Stimulated activated naive CD8-positive, alpha-beta T cell treated with anti-CD3 and anti-CD28 coated beads, Interleukin-15, amount 100 ng/mL, for 72 hours (primary cell): ENCODE data around the gene CEMIP2.
A peak's percentile ranks its signal among the peaks of the same experiment; 100 is the strongest.

Experiments
- ATAC-seq: fragments of 150-1000 bp; cut with Tn5 transposase; 2 replicates; pipeline ENCODE4 v1.10.0; 2021; ENCODE audit warnings: mild to moderate bottlenecking, moderate library complexity
- DNase-seq, 2 donors: peaks; one replicate each; pipeline ENCODE4 v3.0.0; 2021 to 2022
- H3K27ac Mint-ChIP-seq, 2 donors: one replicate each; pipeline ENCODE4 v1.8.0; 2022; ENCODE audit warnings: mild to moderate bottlenecking in 2 of 2, mixed read lengths in 2 of 2, moderate library complexity in 2 of 2
- H3K27me3 Mint-ChIP-seq: one replicate; pipeline ENCODE4 v1.8.0; 2022; ENCODE audit warnings: mixed read lengths
- H3K4me1 Mint-ChIP-seq: one replicate; pipeline ENCODE4 v1.8.0; 2022; ENCODE audit warnings: mild to moderate bottlenecking, mixed read lengths
- H3K4me3 Mint-ChIP-seq, 2 donors: one replicate each; pipeline ENCODE4 v1.8.0; 2022; ENCODE audit warnings: mild to moderate bottlenecking in 2 of 2, mixed read lengths in 2 of 2, moderate library complexity in 1 of 2
- H3K9me3 Mint-ChIP-seq, 2 donors: one replicate each; pipeline ENCODE4 v1.8.0; 2022; ENCODE audit warnings: mixed read lengths in 2 of 2

Gene CEMIP2

DNA sequence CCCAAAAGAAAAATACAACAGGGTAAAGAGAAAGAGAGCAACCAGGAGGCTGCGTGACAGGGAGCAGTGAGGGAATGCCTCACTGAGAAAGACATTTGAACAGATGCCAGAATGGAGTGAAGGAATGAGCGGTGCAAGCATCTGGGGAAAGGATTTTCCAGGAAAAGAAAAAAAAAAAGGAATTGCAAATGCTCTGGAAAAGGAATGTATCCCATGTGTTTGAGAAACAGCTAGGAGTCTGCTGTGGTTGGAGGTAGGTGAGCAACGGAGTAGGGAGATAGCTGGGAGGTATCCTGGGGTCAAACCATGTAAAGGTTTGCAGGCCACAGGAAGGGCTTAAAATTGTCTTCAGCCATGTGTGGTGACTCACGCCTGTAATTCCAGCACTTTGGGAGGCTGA, 23.6 kb upstream of the CEMIP2 start:
- ATAC-seq (no peak), DNase-seq (no peak)
- no peaks in the 10 kb centered on the region for H3K27me3 Mint-ChIP-seq
- H3K4me3 Mint-ChIP-seq, result no peak overlapping the region
- peaks cover 54% of the 10 kb centered on the region for H3K4me1 Mint-ChIP-seq
- peak overlapping the region in 1 of 2 donors; percentile 27 for H3K27ac Mint-ChIP-seq
- peaks cover 0 to 5% of the 10 kb centered on the region in 2 donors for H3K9me3 Mint-ChIP-seq

DNA sequence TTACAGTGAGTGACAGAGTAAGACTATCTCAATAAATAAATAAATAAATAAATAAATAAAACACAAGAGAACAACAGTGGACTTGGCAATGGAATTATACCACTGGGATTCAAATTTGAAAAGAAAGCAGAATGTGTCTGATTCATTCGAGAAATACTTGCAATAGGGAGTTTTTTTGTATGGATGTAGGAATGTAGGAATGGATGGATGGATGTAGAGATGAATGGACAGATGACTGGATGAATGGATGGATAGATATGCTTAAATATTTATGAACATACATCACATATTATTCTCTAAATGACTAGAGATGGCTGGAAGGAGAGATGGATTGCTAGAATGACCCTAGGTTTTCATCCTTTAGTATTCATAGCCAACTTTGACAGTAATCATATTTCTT, 22.0 kb upstream of the CEMIP2 start:
- Mint-ChIP-seq H3K4me3 (no peak overlapping the region), H3K9me3 (peaks cover 0 to 5% of the 10 kb centered on the region in 2 donors), H3K4me1 (peaks cover 44% of the 10 kb centered on the region), H3K27me3 (no peaks in the 10 kb centered on the region), H3K27ac (no peak overlapping the region)
- DNase-seq (no peak), ATAC-seq (no peak)

DNA sequence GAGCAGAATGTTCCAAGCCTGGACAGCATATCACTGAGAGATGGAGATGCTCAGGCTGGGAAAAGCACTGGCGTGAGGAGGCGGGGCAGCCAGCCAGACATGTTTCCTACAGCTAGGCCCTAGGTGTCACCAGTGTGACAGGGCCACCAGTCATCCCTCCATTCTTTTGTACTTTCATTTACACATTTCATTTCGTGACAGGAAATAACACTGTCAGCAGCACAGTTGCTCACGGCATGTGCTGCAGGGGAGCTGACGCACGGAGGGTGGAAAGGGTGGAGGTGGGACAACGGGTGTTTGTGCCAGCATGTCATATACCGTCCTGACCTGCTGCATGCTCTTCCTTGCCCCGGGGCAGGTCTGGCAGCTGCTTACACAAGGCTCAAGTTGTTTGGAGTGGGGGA, 14.8 kb upstream of the CEMIP2 start:
- Mint-ChIP-seq H3K27me3 (no peaks in the 10 kb centered on the region), H3K4me1 (peaks cover 68% of the 10 kb centered on the region), H3K27ac (peak overlapping the region; percentile 95 to 97), H3K9me3 (peaks cover 5 to 7% of the 10 kb centered on the region in 2 donors), H3K4me3 (peak overlapping the region; percentile 78 to 79)
- ATAC-seq (peak; percentile 95), DNase-seq (peak; percentile 76 to 88)

DNA sequence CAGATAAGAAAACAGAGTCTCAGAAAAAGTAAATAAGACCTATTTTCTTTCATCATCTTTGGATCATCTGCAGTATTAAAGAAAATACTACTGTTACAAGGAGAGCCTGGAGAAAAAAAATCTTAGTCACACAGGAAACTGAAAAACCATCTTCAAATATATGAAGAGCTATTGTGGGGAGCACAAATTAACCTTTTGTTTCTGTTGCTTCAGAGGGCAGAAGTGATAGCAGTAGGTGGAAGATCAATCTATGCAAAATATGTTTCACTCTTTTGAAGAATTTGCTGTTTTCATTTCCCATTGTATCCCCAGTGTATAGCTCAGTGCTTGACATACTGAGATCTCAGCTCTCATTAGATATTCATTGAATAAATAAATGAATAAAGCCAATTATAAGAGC, 13.1 kb upstream of the CEMIP2 start:
- Mint-ChIP-seq H3K9me3 (peaks cover 5 to 7% of the 10 kb centered on the region in 2 donors), H3K27ac (peak overlapping the region in 1 of 2 donors; percentile 52), H3K4me1 (peaks cover 64% of the 10 kb centered on the region), H3K27me3 (no peaks in the 10 kb centered on the region), H3K4me3 (peak overlapping the region; percentile 50 to 78)
- ATAC-seq (peak; percentile 40), DNase-seq (no peak)

DNA sequence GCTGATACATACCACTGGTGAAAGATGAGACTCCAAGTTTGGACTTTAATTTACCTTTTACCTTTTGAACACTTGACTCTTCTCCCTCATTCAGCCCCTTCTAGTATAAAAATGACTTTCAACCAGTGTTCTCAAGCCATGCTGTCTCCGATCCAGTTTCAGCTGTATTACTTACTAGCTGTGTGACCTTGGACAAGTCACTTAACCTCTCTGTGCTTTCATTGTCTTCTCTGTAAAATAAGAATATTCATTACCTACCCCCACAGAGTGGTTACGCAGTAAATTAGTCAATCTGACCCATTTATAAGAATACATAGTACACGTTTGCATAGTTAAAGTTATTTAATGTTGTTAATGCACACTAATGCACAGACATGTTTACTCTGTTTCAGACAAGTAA, 12.6 kb upstream of the CEMIP2 start:
- H3K9me3 Mint-ChIP-seq, result peaks cover 5 to 7% of the 10 kb centered on the region in 2 donors
- ATAC-seq (no peak), DNase-seq (no peak)
- peaks cover 66% of the 10 kb centered on the region for H3K4me1 Mint-ChIP-seq
- H3K27me3 Mint-ChIP-seq, result no peaks in the 10 kb centered on the region
- H3K4me3 Mint-ChIP-seq, result peak overlapping the region; percentile 50 to 78
- peak overlapping the region in 1 of 2 donors; percentile 52 for H3K27ac Mint-ChIP-seq

DNA sequence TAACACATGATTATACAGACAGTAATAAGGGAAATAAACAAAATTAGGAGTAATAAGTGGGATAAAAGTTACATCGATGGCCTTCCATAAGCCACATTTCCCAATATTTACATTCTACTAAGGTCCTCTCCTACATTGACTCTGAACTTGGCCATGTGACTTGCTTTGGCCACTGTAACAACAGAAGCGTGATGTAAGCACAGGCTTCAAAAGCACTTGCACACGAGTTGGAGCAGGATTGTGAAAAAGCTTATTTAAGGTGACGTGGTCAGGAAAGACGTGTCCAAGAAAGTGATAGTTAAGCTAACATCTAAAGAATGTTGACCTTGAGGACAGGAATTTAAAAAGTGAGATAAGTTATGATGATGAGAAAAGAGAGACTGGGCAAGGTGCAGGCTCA, 9.8 kb upstream of the CEMIP2 start:
- H3K27me3 Mint-ChIP-seq, result no peaks in the 10 kb centered on the region
- DNase-seq, result no peak
- no peak overlapping the region for H3K27ac Mint-ChIP-seq
- no peaks in the 10 kb centered on the region for H3K9me3 Mint-ChIP-seq
- no peak for ATAC-seq
- peaks cover 79% of the 10 kb centered on the region for H3K4me1 Mint-ChIP-seq
- no peak overlapping the region for H3K4me3 Mint-ChIP-seq

DNA sequence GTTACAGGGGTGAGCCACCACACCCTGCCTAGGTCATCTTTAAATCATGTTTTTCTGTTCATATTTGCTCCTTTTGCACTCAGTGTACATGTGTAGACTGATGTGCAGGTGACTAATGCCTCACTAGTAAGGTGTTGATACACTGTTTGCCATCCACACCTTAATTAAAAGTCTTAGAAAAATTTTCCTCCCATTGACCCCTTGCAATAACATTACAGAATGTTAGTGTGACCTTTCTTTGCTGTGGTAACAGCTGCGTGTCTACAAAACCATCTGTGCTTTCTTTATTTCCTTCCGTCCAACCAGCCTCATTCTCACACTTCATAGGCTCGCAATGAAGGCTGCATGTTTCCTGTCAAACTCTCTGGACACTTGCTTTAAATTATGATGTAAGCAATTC, 6.6 kb upstream of the CEMIP2 start:
- H3K4me1 Mint-ChIP-seq, result peaks cover 60% of the 10 kb centered on the region
- no peaks in the 10 kb centered on the region for H3K27me3 Mint-ChIP-seq
- peak overlapping the region in 1 of 2 donors; percentile 24 for H3K4me3 Mint-ChIP-seq
- no peaks in the 10 kb centered on the region for H3K9me3 Mint-ChIP-seq
- ATAC-seq, result peak; percentile 80
- peak overlapping the region in 1 of 2 donors; percentile 94 for H3K27ac Mint-ChIP-seq
- DNase-seq, result no peak

DNA sequence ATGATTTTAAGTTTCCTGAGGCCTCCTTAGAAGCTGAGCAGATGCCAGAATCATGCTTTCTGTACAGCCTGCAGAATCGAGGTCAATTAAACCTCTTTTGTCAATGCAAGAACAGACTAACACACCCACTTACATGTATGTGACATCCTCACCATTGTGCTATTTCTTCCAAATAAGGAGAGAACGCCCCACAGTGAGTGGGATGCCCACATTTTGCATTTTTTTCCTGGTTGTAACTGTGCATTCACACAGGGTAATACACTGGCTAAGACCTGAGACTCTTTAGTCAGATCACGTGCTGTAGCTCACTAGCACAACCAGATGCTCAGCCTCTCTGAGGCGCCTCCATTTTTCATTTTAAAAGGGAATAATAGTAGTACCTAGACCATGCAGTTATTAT, 4.4 kb upstream of the CEMIP2 start:
- H3K9me3 Mint-ChIP-seq, result no peaks in the 10 kb centered on the region
- ATAC-seq (no peak), DNase-seq (no peak)
- no peaks in the 10 kb centered on the region for H3K27me3 Mint-ChIP-seq
- peaks cover 46% of the 10 kb centered on the region for H3K4me1 Mint-ChIP-seq
- no peak overlapping the region for H3K27ac Mint-ChIP-seq
- no peak overlapping the region for H3K4me3 Mint-ChIP-seq

DNA sequence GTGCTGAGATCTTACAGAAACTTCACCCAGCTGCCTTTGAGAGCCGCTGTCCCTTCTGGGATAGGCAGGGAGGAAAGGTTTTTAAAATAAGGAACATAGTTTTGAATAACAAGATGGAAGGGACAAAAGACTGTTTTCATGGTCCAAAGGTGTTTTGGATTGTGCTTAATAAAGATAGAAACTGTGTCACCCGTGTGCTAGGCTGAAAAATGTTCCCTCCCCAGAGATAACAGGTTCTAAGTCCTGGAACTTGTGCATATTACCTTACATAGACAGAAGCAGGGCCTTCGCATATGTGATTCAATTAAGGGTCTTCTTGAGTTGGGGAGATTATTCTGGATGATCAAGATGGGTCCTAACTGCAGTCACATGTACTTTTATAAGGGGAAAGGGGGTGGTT, 1.9 kb upstream of the CEMIP2 start:
- ATAC-seq, result no peak

DNA sequence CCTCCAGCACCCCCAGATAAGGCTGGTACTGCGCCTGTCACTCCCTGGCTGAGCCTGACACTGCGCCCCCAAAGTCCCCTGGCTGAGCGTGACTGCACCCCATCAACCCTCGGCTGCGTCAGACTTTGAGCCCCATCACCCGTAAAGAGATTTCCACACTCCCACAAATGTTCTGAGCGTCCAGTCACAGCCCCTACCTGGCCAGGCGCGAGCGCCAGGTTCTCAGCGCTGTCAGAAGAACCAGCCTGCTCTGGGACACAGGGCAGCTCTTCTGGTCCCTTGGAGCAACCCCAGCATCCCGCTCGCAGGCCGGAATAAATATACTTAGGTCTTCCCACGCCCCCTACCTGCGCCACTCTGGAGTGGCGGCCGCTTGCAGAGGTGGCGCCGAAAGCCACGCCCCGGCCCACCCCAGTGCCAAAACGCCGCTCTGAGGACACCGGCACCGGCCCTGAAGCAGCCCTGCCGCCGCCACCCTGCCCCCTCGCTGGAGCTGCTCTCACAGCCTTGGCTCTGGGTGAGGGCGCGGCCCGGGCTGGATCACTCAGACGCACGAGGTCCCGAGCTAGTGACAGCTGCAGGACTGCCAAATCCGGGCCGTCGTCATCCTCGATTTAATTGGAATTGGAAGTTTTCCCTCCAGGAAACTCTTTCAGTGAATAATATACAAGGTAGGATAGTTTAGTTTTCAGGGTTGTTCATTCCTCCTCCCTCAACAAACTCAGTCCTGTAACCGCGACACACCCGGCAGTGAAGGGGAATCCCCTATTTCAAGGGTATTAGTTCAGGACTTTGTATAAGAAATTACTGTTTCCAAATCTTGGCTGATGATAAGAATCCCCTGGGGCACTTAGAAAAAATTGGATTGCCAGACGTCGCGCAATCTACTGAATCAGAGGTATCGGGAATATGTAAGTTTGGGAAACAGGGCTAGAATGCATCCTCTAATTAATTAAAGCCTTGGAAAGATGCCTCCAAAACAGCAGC, 1.2 kb upstream of the CEMIP2 start:
- H3K4me1 Mint-ChIP-seq, result peaks cover 48% of the 10 kb centered on the region

More for the DNA sequence above, 1.9 kb upstream of the CEMIP2 start:
- no peak for DNase-seq
- Mint-ChIP-seq H3K9me3 (no peaks in the 10 kb centered on the region), H3K4me1 (peaks cover 50% of the 10 kb centered on the region), H3K27me3 (no peaks in the 10 kb centered on the region), H3K4me3 (peak overlapping the region; percentile 97 to 98), H3K27ac (no peak overlapping the region)

DNA sequence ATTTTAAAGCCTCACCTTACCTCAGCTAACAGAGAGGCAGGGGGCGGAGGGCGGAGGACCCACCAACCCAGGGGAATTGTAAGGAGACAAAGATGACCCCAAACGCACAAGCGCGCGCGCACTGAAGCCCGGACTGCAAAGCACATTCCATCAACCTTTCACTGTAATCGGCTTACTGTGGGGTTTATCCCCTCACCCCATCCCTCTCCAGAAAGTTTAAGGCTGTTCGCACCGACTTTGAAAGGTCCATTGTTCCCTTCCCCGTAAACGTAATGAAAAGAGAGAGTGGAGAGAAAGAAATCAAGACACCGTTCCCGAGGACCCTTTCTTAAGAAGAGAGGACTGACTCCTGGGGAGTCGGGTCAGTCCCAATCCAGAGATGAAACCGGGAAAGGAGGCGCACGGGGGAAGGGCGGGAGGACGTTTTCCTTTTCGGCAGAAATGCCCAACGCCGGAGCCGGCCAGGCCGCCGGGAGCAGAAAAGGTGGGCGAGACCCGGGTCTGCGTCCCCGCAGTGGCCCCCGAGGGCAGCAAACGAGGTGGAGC, 464 bp downstream of the CEMIP2 start:
- DNase-seq, result peak in 1 of 2 donors; percentile 28
- Mint-ChIP-seq H3K4me1 (peaks cover 49% of the 10 kb centered on the region), H3K27me3 (no peaks in the 10 kb centered on the region), H3K4me3 (peak overlapping the region; percentile 82 to 83), H3K9me3 (no peaks in the 10 kb centered on the region), H3K27ac (peak overlapping the region; percentile 98)
- no peak for ATAC-seq

More for the DNA sequence above, 1.2 kb upstream of the CEMIP2 start:
- Mint-ChIP-seq H3K4me3 (peak overlapping the region; percentile 97 to 98), H3K27me3 (no peaks in the 10 kb centered on the region), H3K27ac (peak overlapping the region; percentile 95 to 98), H3K9me3 (no peaks in the 10 kb centered on the region)
- DNase-seq (peak; percentile 84), ATAC-seq (peak; percentile 59)

DNA sequence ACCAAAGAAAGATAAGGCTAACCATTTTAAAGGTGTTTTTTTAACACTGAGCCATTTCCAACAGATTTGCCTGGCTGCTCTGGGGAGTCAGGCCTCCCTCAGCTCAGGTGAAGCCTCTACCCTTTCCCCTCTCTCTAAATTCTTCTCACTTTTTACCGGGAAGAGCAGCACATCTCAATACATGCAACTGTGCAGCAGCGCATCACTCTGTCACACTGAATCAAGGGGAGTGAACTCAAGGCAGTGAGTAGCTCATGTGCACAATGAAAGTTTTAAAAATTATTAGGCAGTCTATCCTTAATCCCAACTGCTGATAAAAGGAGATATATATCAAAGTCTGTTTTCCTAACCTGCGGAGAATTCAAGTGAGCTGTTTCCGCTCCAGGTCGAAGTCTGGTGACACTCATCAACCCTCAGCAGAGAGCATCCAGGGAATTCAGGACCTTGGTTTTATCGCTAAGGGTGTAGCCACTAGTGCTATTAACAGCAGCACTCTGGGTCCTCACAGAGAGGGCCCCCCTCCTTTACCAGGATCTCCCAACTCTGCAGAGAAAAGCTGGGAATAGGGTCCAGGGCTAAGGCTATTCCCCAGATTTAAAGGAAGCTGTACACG, 1.0 kb downstream of the CEMIP2 start:
- ATAC-seq (no peak), DNase-seq (no peak)
- H3K27me3 Mint-ChIP-seq, result no peaks in the 10 kb centered on the region
- no peaks in the 10 kb centered on the region for H3K9me3 Mint-ChIP-seq
- H3K27ac Mint-ChIP-seq, result peak overlapping the region; percentile 98
- peaks cover 53% of the 10 kb centered on the region for H3K4me1 Mint-ChIP-seq
- H3K4me3 Mint-ChIP-seq, result peak overlapping the region; percentile 82 to 83

DNA sequence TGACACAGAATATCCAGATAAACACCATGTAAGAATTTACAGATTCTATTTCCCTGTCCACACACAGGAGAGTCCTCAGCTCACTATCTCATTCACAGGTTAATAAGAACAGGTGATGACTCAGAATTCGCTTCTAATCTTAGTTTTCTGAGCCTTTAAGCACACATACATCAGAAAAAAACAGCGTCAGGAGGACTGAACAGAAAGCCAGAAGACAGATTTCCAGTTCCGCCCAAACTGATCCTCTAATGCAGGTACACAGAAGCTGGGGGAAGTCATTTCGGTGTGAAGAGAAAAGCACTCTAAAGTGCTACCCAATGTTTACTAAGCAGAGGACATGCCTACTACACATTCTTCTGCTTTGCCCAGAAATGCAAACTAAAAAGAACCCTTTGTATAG, 1.6 kb downstream of the CEMIP2 start:
- Mint-ChIP-seq H3K9me3 (no peaks in the 10 kb centered on the region), H3K27ac (peak overlapping the region; percentile 98), H3K4me1 (peaks cover 59% of the 10 kb centered on the region), H3K27me3 (no peaks in the 10 kb centered on the region), H3K4me3 (peak overlapping the region; percentile 82 to 83)
- ATAC-seq (peak; percentile 43), DNase-seq (peak; percentile 36 to 53)

DNA sequence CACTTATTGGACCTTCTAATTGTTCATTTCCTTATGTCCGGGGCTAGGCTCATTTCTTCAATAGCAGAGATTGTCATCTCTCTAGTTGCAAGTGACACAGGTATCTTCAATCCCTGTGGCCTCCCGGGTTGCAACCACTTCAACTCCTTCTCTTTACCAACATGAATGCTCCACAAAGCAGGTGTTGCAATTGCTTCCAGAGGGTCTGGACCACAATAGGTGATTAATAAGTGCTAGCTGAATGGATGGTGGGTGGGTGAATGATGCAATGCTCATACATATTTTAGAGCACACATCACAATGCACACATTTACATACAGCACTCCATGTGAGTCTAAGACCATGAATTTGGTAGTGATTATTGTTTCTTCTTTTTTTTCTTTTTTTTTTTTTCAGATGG, 2.6 kb downstream of the CEMIP2 start:
- Mint-ChIP-seq H3K4me1 (peaks cover 68% of the 10 kb centered on the region), H3K27me3 (no peaks in the 10 kb centered on the region), H3K4me3 (peak overlapping the region; percentile 82 to 83), H3K27ac (peak overlapping the region; percentile 98), H3K9me3 (no peaks in the 10 kb centered on the region)
- ATAC-seq (peak; percentile 7), DNase-seq (peak in 1 of 2 donors; percentile 65)

DNA sequence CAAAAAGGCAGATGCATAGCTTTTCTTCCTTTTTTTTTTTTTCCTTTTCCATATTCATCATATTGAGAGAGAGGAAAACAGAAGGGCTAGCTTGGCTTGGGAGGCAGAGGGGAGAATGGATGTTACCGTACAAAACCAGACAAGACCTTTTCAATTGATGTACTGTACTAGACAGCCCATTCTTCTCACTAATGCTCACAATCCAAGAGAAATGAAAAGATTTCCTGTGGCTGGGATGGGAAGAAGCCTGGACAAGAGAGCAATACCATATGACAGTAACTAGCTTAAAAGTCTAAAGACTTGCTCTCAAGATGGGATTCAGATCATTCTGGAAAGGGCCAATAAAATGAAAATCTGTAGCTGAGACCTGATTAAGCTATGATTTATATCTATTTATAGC, 3.4 kb downstream of the CEMIP2 start:
- H3K9me3 Mint-ChIP-seq, result no peaks in the 10 kb centered on the region
- no peak for DNase-seq
- peak overlapping the region; percentile 93 to 98 for H3K27ac Mint-ChIP-seq
- peaks cover 66% of the 10 kb centered on the region for H3K4me1 Mint-ChIP-seq
- ATAC-seq, result no peak
- peak overlapping the region; percentile 82 to 83 for H3K4me3 Mint-ChIP-seq
- H3K27me3 Mint-ChIP-seq, result no peaks in the 10 kb centered on the region

DNA sequence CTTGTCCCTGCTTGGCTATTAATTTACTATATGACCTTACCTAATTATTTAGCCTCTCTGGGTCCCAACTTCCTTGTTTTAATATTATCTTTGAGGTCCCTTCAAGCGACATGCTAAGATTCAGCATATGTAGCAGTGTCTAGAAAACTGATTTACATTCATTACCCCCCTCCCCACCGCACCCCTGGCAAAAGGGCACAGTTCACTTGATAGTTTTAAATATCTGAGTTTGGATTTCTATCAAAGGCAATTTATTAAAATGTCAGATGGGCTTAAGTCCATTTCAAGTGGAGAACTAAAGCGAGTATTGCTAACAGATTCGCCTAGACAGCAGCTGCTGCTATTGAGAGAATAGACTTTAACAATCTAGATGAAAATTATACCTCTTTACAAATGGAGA, 3.9 kb downstream of the CEMIP2 start:
- ATAC-seq, result no peak
- DNase-seq, result no peak
- peak overlapping the region; percentile 82 to 83 for H3K4me3 Mint-ChIP-seq
- peaks cover 64% of the 10 kb centered on the region for H3K4me1 Mint-ChIP-seq
- H3K27me3 Mint-ChIP-seq, result no peaks in the 10 kb centered on the region
- H3K9me3 Mint-ChIP-seq, result no peaks in the 10 kb centered on the region
- peak overlapping the region; percentile 93 to 98 for H3K27ac Mint-ChIP-seq
